HuH-7 (cell line): ENCODE data around the gene WNT1.

Experiments used
- DNase-seq: peaks from one replicate; pipeline ENCODE4 v3.0.0; 2011; ENCODE audit warnings: low spot score

The WNT1 gene

GRCh38 chr12:48980953-48981756, 3.0 kb downstream of the WNT1 start:
- peak; percentile 78 for DNase-seq

GRCh38 chr12:48981757-48982157, 3.6 kb downstream of the WNT1 start:
- no peak for DNase-seq

- no peak for DNase-seq
Observed at GRCh38 chr12:48982397-48983080, 4.4 kb downstream of the WNT1 start.

- DNase-seq: no peak
Observed at GRCh38 chr12:48985475-48985897, 7.4 kb downstream of the WNT1 start.

GRCh38 chr12:48985901-48986300, 7.8 kb downstream of the WNT1 start:
- DNase-seq: no peak

- DNase-seq: no peak
Observed at GRCh38 chr12:48986720-48987291, 8.7 kb downstream of the WNT1 start.

GRCh38 chr12:48988030-48988649, 10.0 kb downstream of the WNT1 start:
- DNase-seq: peak; percentile 94

GRCh38 chr12:48990552-48990951, 12.4 kb downstream of the WNT1 start:
- DNase-seq: no peak

- DNase-seq: no peak
Observed at GRCh38 chr12:48991247-48992050, 13.3 kb downstream of the WNT1 start.

- DNase-seq: no peak
Observed at GRCh38 chr12:48993787-48994186, 15.7 kb downstream of the WNT1 start.

- no peak for DNase-seq
Observed at GRCh38 chr12:48994224-48995085, 16.3 kb downstream of the WNT1 start.

GRCh38 chr12:48995086-48995879, 17.2 kb downstream of the WNT1 start:
- DNase-seq: peak; percentile 99

GRCh38 chr12:48996794-48997718, 18.9 kb downstream of the WNT1 start:
- DNase-seq: peak; percentile 93

GRCh38 chr12:48997719-48998496, 19.8 kb downstream of the WNT1 start:
- peak; percentile 98 for DNase-seq

GRCh38 chr12:48998497-48999353, 20.6 kb downstream of the WNT1 start:
- DNase-seq: no peak

- DNase-seq: peak; percentile 73
Observed at GRCh38 chr12:48999371-49000131, 21.4 kb downstream of the WNT1 start, which contains the start of gene DDN. TSS of gene DDN (minus strand) at chr12:48999375. CDS start at chr12:48999287, 88 bp downstream.
